Activated T-helper 17 cell treated with anti-CD3 and anti-CD28 coated beads, Interleukin-2, amount 50 U/mL, for 72 hours (primary cell): ENCODE data around the gene KIAA1958. TPM values are rescaled to one million over a fixed set of nuclear protein-coding genes. Genes with fewer than 3 reads are reported as not detected.

Source experiments
- ATAC-seq: fragments of 150-1000 bp; cut with Tn5 transposase; replicated peaks from 2 replicates; pipeline ENCODE4 v1.10.0; 2021; ENCODE audit warnings: mild to moderate bottlenecking, moderate library complexity
- H3K27ac Mint-ChIP-seq: one replicate; pipeline ENCODE4 v1.8.0; 2022; ENCODE audit warnings: mixed read lengths
- H3K27me3 Mint-ChIP-seq: one replicate; pipeline ENCODE4 v1.8.0; 2022; ENCODE audit warnings: mixed read lengths
- H3K36me3 Mint-ChIP-seq: one replicate; pipeline ENCODE4 v1.8.0; 2022; ENCODE audit warnings: low read depth, mild to moderate bottlenecking, mixed read lengths
- H3K4me1 Mint-ChIP-seq: one replicate; pipeline ENCODE4 v1.8.0; 2022; ENCODE audit warnings: mixed read lengths
- H3K4me3 Mint-ChIP-seq: one replicate; pipeline ENCODE4 v1.8.0; 2022; ENCODE audit warnings: mild to moderate bottlenecking, mixed read lengths
- H3K9me3 Mint-ChIP-seq: one replicate; pipeline ENCODE4 v1.8.0; 2022; ENCODE audit warnings: mixed read lengths
- total RNA-seq, 2 donors: library from RNA; stranded (reverse); gene quantifications; one replicate each; pipeline ENCODE4 v1.2.3, GENCODE V29; 2022

The KIAA1958 gene
- total RNA-seq: 10 to 100 TPM; 10.0 to 12.5 TPM

- Mint-ChIP-seq H3K36me3 (peaks cover 5% of the 10 kb centered on the region), H3K4me1 (no peaks in the 10 kb centered on the region), H3K27ac (peak within 1 kb of the TSS; percentile 91), H3K4me3 (peak within 1 kb of the TSS; percentile 99), H3K9me3 (no peaks in the 10 kb centered on the region), H3K27me3 (no peaks in the 10 kb centered on the region)
- ATAC-seq: peak; percentile 97
Measured at GRCh38 chr9:112486221-112487007, at the start of gene KIAA1958. TSS of gene KIAA1958 (plus strand) at chr9:112486827. CDS start at chr9:112574081, 87,254 bp downstream.

GRCh38 chr9:112437406-112437805 lies 49.2 kb upstream of the KIAA1958 start:
- Mint-ChIP-seq H3K27me3 (no peaks in the 10 kb centered on the region), H3K4me1 (no peaks in the 10 kb centered on the region), H3K27ac (no peak overlapping the region), H3K36me3 (no peaks in the 10 kb centered on the region), H3K4me3 (no peak overlapping the region), H3K9me3 (no peaks in the 10 kb centered on the region)
- no peak for ATAC-seq

- Mint-ChIP-seq H3K27ac (no peak overlapping the region), H3K27me3 (no peaks in the 10 kb centered on the region), H3K9me3 (no peaks in the 10 kb centered on the region), H3K4me1 (no peaks in the 10 kb centered on the region), H3K36me3 (no peaks in the 10 kb centered on the region), H3K4me3 (no peak overlapping the region)
- ATAC-seq: no peak
Measured at GRCh38 chr9:112439171-112439570, 47.5 kb upstream of the KIAA1958 start.

- no peaks in the 10 kb centered on the region for H3K4me1 Mint-ChIP-seq
- H3K9me3 Mint-ChIP-seq: no peaks in the 10 kb centered on the region
- H3K27me3 Mint-ChIP-seq: no peaks in the 10 kb centered on the region
- H3K36me3 Mint-ChIP-seq: no peaks in the 10 kb centered on the region
- no peak for ATAC-seq
- H3K27ac Mint-ChIP-seq: no peak overlapping the region
- H3K4me3 Mint-ChIP-seq: no peak overlapping the region
Measured at GRCh38 chr9:112439825-112440224, 46.8 kb upstream of the KIAA1958 start.

- no peaks in the 10 kb centered on the region for H3K4me1 Mint-ChIP-seq
- no peak overlapping the region for H3K27ac Mint-ChIP-seq
- no peaks in the 10 kb centered on the region for H3K27me3 Mint-ChIP-seq
- no peak overlapping the region for H3K4me3 Mint-ChIP-seq
- peaks cover 5% of the 10 kb centered on the region for H3K36me3 Mint-ChIP-seq
- H3K9me3 Mint-ChIP-seq: no peaks in the 10 kb centered on the region
- ATAC-seq: no peak
Measured at GRCh38 chr9:112443200-112443599, 43.4 kb upstream of the KIAA1958 start.

GRCh38 chr9:112443636-112444035 lies 43.0 kb upstream of the KIAA1958 start:
- H3K9me3 Mint-ChIP-seq: no peaks in the 10 kb centered on the region
- no peak overlapping the region for H3K27ac Mint-ChIP-seq
- no peak for ATAC-seq
- no peak overlapping the region for H3K4me3 Mint-ChIP-seq
- H3K4me1 Mint-ChIP-seq: no peaks in the 10 kb centered on the region
- H3K36me3 Mint-ChIP-seq: peaks cover 5% of the 10 kb centered on the region
- no peaks in the 10 kb centered on the region for H3K27me3 Mint-ChIP-seq

GRCh38 chr9:112445196-112445595 lies 41.4 kb upstream of the KIAA1958 start:
- H3K4me3 Mint-ChIP-seq: no peak overlapping the region
- ATAC-seq: no peak
- H3K36me3 Mint-ChIP-seq: peaks cover 5% of the 10 kb centered on the region
- H3K4me1 Mint-ChIP-seq: no peaks in the 10 kb centered on the region
- no peaks in the 10 kb centered on the region for H3K27me3 Mint-ChIP-seq
- H3K27ac Mint-ChIP-seq: no peak overlapping the region
- H3K9me3 Mint-ChIP-seq: no peaks in the 10 kb centered on the region

GRCh38 chr9:112446080-112446479 lies 40.5 kb upstream of the KIAA1958 start:
- H3K27me3 Mint-ChIP-seq: no peaks in the 10 kb centered on the region
- peaks cover 5% of the 10 kb centered on the region for H3K36me3 Mint-ChIP-seq
- peak overlapping the region; percentile 31 for H3K27ac Mint-ChIP-seq
- ATAC-seq: no peak
- no peaks in the 10 kb centered on the region for H3K9me3 Mint-ChIP-seq
- no peak overlapping the region for H3K4me3 Mint-ChIP-seq
- H3K4me1 Mint-ChIP-seq: no peaks in the 10 kb centered on the region

- Mint-ChIP-seq H3K27ac (no peak overlapping the region), H3K36me3 (peaks cover 5% of the 10 kb centered on the region), H3K4me3 (no peak overlapping the region), H3K4me1 (no peaks in the 10 kb centered on the region), H3K27me3 (no peaks in the 10 kb centered on the region), H3K9me3 (no peaks in the 10 kb centered on the region)
- no peak for ATAC-seq
Measured at GRCh38 chr9:112446526-112446925, 40.1 kb upstream of the KIAA1958 start.

GRCh38 chr9:112447283-112447761 lies 39.3 kb upstream of the KIAA1958 start:
- no peaks in the 10 kb centered on the region for H3K4me1 Mint-ChIP-seq
- H3K9me3 Mint-ChIP-seq: no peaks in the 10 kb centered on the region
- peaks cover 5% of the 10 kb centered on the region for H3K36me3 Mint-ChIP-seq
- H3K4me3 Mint-ChIP-seq: no peak overlapping the region
- no peak for ATAC-seq
- no peaks in the 10 kb centered on the region for H3K27me3 Mint-ChIP-seq
- H3K27ac Mint-ChIP-seq: no peak overlapping the region

GRCh38 chr9:112462855-112463254 lies 23.8 kb upstream of the KIAA1958 start:
- H3K27me3 Mint-ChIP-seq: no peaks in the 10 kb centered on the region
- H3K4me3 Mint-ChIP-seq: no peak overlapping the region
- ATAC-seq: no peak
- H3K9me3 Mint-ChIP-seq: no peaks in the 10 kb centered on the region
- H3K4me1 Mint-ChIP-seq: no peaks in the 10 kb centered on the region
- peaks cover 53% of the 10 kb centered on the region for H3K36me3 Mint-ChIP-seq
- no peak overlapping the region for H3K27ac Mint-ChIP-seq

- H3K4me3 Mint-ChIP-seq: no peak overlapping the region
- no peaks in the 10 kb centered on the region for H3K9me3 Mint-ChIP-seq
- no peak for ATAC-seq
- no peaks in the 10 kb centered on the region for H3K4me1 Mint-ChIP-seq
- no peak overlapping the region for H3K27ac Mint-ChIP-seq
- H3K36me3 Mint-ChIP-seq: peaks cover 50% of the 10 kb centered on the region
- no peaks in the 10 kb centered on the region for H3K27me3 Mint-ChIP-seq
Measured at GRCh38 chr9:112465352-112465751, 21.3 kb upstream of the KIAA1958 start.

GRCh38 chr9:112472996-112473395 lies 13.6 kb upstream of the KIAA1958 start:
- H3K27me3 Mint-ChIP-seq: no peaks in the 10 kb centered on the region
- peaks cover 27% of the 10 kb centered on the region for H3K36me3 Mint-ChIP-seq
- no peaks in the 10 kb centered on the region for H3K4me1 Mint-ChIP-seq
- no peak overlapping the region for H3K4me3 Mint-ChIP-seq
- H3K9me3 Mint-ChIP-seq: no peaks in the 10 kb centered on the region
- no peak overlapping the region for H3K27ac Mint-ChIP-seq
- ATAC-seq: no peak

- Mint-ChIP-seq H3K36me3 (peaks cover 22% of the 10 kb centered on the region), H3K27ac (no peak overlapping the region), H3K4me3 (no peak overlapping the region), H3K9me3 (no peaks in the 10 kb centered on the region), H3K27me3 (no peaks in the 10 kb centered on the region), H3K4me1 (no peaks in the 10 kb centered on the region)
- no peak for ATAC-seq
Measured at GRCh38 chr9:112473986-112474385, 12.6 kb upstream of the KIAA1958 start.

GRCh38 chr9:112475318-112475717 lies 11.3 kb upstream of the KIAA1958 start:
- no peak for ATAC-seq
- no peak overlapping the region for H3K27ac Mint-ChIP-seq

More at GRCh38 chr9:112475318-112475717, 11.3 kb upstream of the KIAA1958 start:
- H3K4me3 Mint-ChIP-seq: no peak overlapping the region
- H3K9me3 Mint-ChIP-seq: no peaks in the 10 kb centered on the region
- H3K27me3 Mint-ChIP-seq: no peaks in the 10 kb centered on the region
- peaks cover 16% of the 10 kb centered on the region for H3K36me3 Mint-ChIP-seq
- no peaks in the 10 kb centered on the region for H3K4me1 Mint-ChIP-seq
